Endothelial cell of umbilical vein (primary cell): ENCODE data around the gene ARHGAP22. TPM values are rescaled to one million over a fixed set of nuclear protein-coding genes. Genes with fewer than 3 reads are reported as not detected.
A peak's percentile ranks its signal among the peaks of the same experiment; 100 is the strongest.

Source experiments
- BruUV-seq: library from RNA; stranded (reverse); fragments of 400-500 nt; replicated peaks from 2 replicates; lab custom pipeline; 2021; lab: Mats Ljungman, UMichigan
- CTCF ChIA-PET: fragments of 300-600, 350-600 bp; sonication (Branson Sonifier 250); formaldehyde crosslinking; loops from one replicate; lab custom pipeline; 2021; ENCODE audit warnings: antibody characterized with exemption, inconsistent platforms; lab: Charles Lee
- POLR2A ChIA-PET: fragments of 300-600, 350-600 bp; sonication (Branson Sonifier 250); formaldehyde crosslinking; loops from one replicate; lab custom pipeline; 2021; ENCODE audit warnings: antibody characterized with exemption, inconsistent platforms; lab: Charles Lee
- DNase-seq: peaks from one replicate; pipeline ENCODE4 v3.0.0-alpha.2; 2011; ENCODE audit warnings: low read depth, low spot score
- FAIRE-seq: peaks from 2 replicates; lab custom pipeline; 2011; peaks lifted over from hg19 to GRCh38; lab: Jason Lieb, UNC
- H2AFZ ChIP-seq: 2 replicates; pipeline ENCODE4 v1.6.0; 2012; ENCODE audit warnings: low read depth, low read length, control low read depth, inconsistent platforms
- H3K27ac ChIP-seq: 2 replicates; pipeline ENCODE4 v1.5.1; 2011; ENCODE audit warnings: low read depth, mild to moderate bottlenecking, control low read depth, low read length, moderate library complexity; ENCODE audit not compliant: insufficient read depth
- H3K27me3 ChIP-seq, 2 experiments: 2 replicates each; pipeline versions ENCODE4 v1.6.0 to v1.6.1; 2011; ENCODE audit warnings: low read length in 2 of 2, mixed read lengths in 1 of 2; ENCODE audit not compliant: control insufficient read depth in 2 of 2, insufficient read depth in 2 of 2
- H3K36me3 ChIP-seq, 2 experiments: 2 replicates in 1 of 2; 3 replicates in 1 of 2; pipeline ENCODE4 v1.5.1; 2011; ENCODE audit warnings: low read length in 2 of 2, mild to moderate bottlenecking in 1 of 2, moderate library complexity in 1 of 2; ENCODE audit not compliant: control insufficient read depth in 2 of 2, insufficient read depth in 2 of 2; ENCODE audit errors: extremely low read depth in 1 of 2
- H3K4me1 ChIP-seq: 3 replicates; pipeline ENCODE4 v1.5.1; 2011; ENCODE audit warnings: mild to moderate bottlenecking, low read length; ENCODE audit not compliant: control insufficient read depth, insufficient read depth; ENCODE audit errors: extremely low read depth
- H3K4me2 ChIP-seq: 2 replicates; pipeline ENCODE4 v1.6.1; 2011; ENCODE audit warnings: low read length, control low read depth, mixed read lengths; ENCODE audit not compliant: insufficient read depth
- H3K4me3 ChIP-seq, 3 experiments: fragments of 200-600 bp in 1 of 3; sonication (generic), shearing (Covaris generic) in 1 of 3; replicated peaks in 1 of 3; 2 replicates each; pipeline ENCODE4 v1.5.1; 2011 to 2016; ENCODE audit warnings: control low read depth in 3 of 3, low read length in 3 of 3, mild to moderate bottlenecking in 2 of 3, inconsistent platforms in 1 of 3, low read depth in 1 of 3, moderate library complexity in 1 of 3; ENCODE audit not compliant: insufficient read depth in 1 of 3
- H3K79me2 ChIP-seq: 2 replicates; pipeline ENCODE4 v1.6.0; 2012; ENCODE audit warnings: low read length, inconsistent platforms; ENCODE audit not compliant: control insufficient read depth, insufficient read depth
- H3K9ac ChIP-seq: replicated peaks from 2 replicates; pipeline ENCODE3; 2011; ENCODE audit warnings: low read length, control low read depth; ENCODE audit not compliant: insufficient read depth; ENCODE audit errors: extremely low read depth
- H3K9me1 ChIP-seq: replicated peaks from 3 replicates; pipeline ENCODE4 v1.6.0; 2011; ENCODE audit warnings: mild to moderate bottlenecking, low read length; ENCODE audit not compliant: control insufficient read depth, insufficient read depth; ENCODE audit errors: extremely low read depth
- H3K9me3 ChIP-seq: replicated peaks from 2 replicates; pipeline ENCODE4 v1.5.1; 2012; ENCODE audit warnings: low read length, inconsistent platforms; ENCODE audit not compliant: control insufficient read depth, insufficient read depth
- H4K20me1 ChIP-seq: replicated peaks from 2 replicates; pipeline ENCODE3; 2011; ENCODE audit warnings: mild to moderate bottlenecking, low read length; ENCODE audit not compliant: control insufficient read depth, insufficient read depth; ENCODE audit errors: extremely low read depth
- CTCF ChIP-seq, 2 donors: IDR thresholded peaks; 1 replicate in 1 of 2; 2 replicates in 1 of 2; pipeline ENCODE4 v1.5.1; 2011; ENCODE audit warnings: low read length in 2 of 2, mild to moderate bottlenecking in 2 of 2, moderate library complexity in 2 of 2, control low read depth in 1 of 2, inconsistent platforms in 1 of 2, low read depth in 1 of 2; ENCODE audit not compliant: insufficient read depth in 1 of 2; ENCODE audit errors: extremely low read depth in 1 of 2
- EZH2 ChIP-seq: IDR thresholded peaks from 2 replicates; pipeline ENCODE4 v1.6.1; 2012; ENCODE audit warnings: borderline replicate concordance, low read depth, mild to moderate bottlenecking, moderate library complexity, low read length, inconsistent platforms; ENCODE audit not compliant: severe bottlenecking
- FOS ChIP-seq: IDR thresholded peaks from 2 replicates; pipeline ENCODE4 v1.6.1; 2011; ENCODE audit warnings: mild to moderate bottlenecking, low read length, moderate library complexity, borderline replicate concordance; ENCODE audit not compliant: insufficient read depth
- GATA2 ChIP-seq: IDR thresholded peaks from 2 replicates; pipeline ENCODE4 v1.7.0; 2011; ENCODE audit warnings: low read depth, mild to moderate bottlenecking, moderate library complexity, mixed read lengths, low read length; ENCODE audit not compliant: insufficient read length, insufficient read depth
- JUN ChIP-seq: IDR thresholded peaks from 2 replicates; pipeline ENCODE4 v1.6.1; 2011; ENCODE audit warnings: borderline replicate concordance, low read depth; ENCODE audit not compliant: insufficient read length, insufficient read depth
- MAX ChIP-seq: IDR thresholded peaks from 2 replicates; pipeline ENCODE4 v1.6.1; 2011; ENCODE audit not compliant: insufficient read depth, insufficient read length
- POLR2AphosphoS5 ChIP-seq: IDR thresholded peaks from 2 replicates; pipeline ENCODE4 v1.6.1; 2012; ENCODE audit warnings: low read depth, mild to moderate bottlenecking, control low read depth, low read length, moderate library complexity; ENCODE audit not compliant: insufficient read depth
- dilution Hi-C: fragments of 300-500 bp; cut with MboI; formaldehyde crosslinking; loops from one replicate; pipeline ENCODE4 v1.15.0; 2019; ENCODE audit warnings: low sequenced_read_pairs; ENCODE audit not compliant: extremely low pct_ligation_motif_present
- intact Hi-C: fragments of 100-400 bp; cut with micrococcal nuclease; formaldehyde crosslinking; loops from one replicate; pipeline ENCODE4 v1.10.0; 2022
- polyA plus RNA-seq, 4 experiments: library from polyadenylated mRNA; depleted of rRNA in 3 of 4; stranded (reverse) in 3 of 4; unstranded in 1 of 4; fragments of >200 nt; gene quantifications; 2 replicates each; pipeline versions ENCODE4 v1.2.1 to v1.2.3, GENCODE V29; 2011 to 2012; ENCODE audit warnings: missing spikeins in 1 of 4
- total RNA-seq: library from RNA; stranded (reverse); gene quantifications from 2 replicates; pipeline ENCODE4 v1.2.3, GENCODE V29; 2021

ARHGAP22 gene
- total and polyA plus RNA-seq, 2 donors (not counting 3 experiments of a cell fraction or from before 2014, with no cell fraction given) = 8.6 to 50.3 TPM

GRCh38 chr10:48640326-48640725 is 35.5 kb upstream of the ARHGAP22 start:
- Histone ChIP-seq H3K4me3 (no peak overlapping the region), H3K36me3 (no peaks in the 10 kb centered on the region), H2AFZ (no peak overlapping the region), H4K20me1 (no peaks in the 10 kb centered on the region), H3K27ac (peak overlapping the region; percentile 10), H3K9me3 (no peaks in the 10 kb centered on the region), H3K4me2 (peak overlapping the region; percentile 73), H3K79me2 (peaks cover 2% of the 10 kb centered on the region), H3K9me1 (no peaks in the 10 kb centered on the region), H3K27me3 (no peaks in the 10 kb centered on the region), H3K4me1 (peaks cover 13% of the 10 kb centered on the region), H3K9ac (no peak overlapping the region)
- no peak for TF ChIP-seq POLR2AphosphoS5
- no peak for TF ChIP-seq GATA2
- no peak for FAIRE-seq
- ChIA-PET CTCF (interaction anchor here (0.8 to 3.1 kb wide), 5 partner anchors 10 to 116 kb away, joined by 3 to 12 read pairs (median 4); no protein-coding TSS in a partner anchor), POLR2A (no interaction called here)
- intact Hi-C loops (no loop called here), dilution Hi-C loops (no loop called here)
- peak; percentile 7 for DNase-seq
- BruUV-seq = no TSS peak

- CTCF ChIA-PET = interaction anchor here (0.8 to 3.1 kb wide), 7 partner anchors 11 to 276 kb away, joined by 3 to 12 read pairs (median 4); no protein-coding TSS in a partner anchor
- POLR2A ChIA-PET = no interaction called here
- no peak overlapping the region for H3K9ac ChIP-seq
- no peak for DNase-seq
- peak overlapping the region; percentile 73 for H3K4me2 ChIP-seq
- H3K9me3 ChIP-seq = no peaks in the 10 kb centered on the region
- dilution Hi-C loops (no loop called here), intact Hi-C loops (no loop called here)
- peak overlapping the region; percentile 10 for H3K27ac ChIP-seq
- TF ChIP-seq FOS (peak; percentile 62), JUN (peak; percentile 48), GATA2 (no peak), EZH2 (no peak), MAX (no peak), CTCF (IDR thresholded peaks at IDR 0.05; ENCODE audit: extremely low read depth in 1 of 2, insufficient read depth in 1 of 2, low read depth in 1 of 2, low read length in 2 of 2) (no peak)
- BruUV-seq = no TSS peak
- no peaks in the 10 kb centered on the region for H3K27me3 ChIP-seq
- FAIRE-seq = peak; percentile 43
- peak overlapping the region; percentile 24 for H2AFZ ChIP-seq
- peaks cover 13% of the 10 kb centered on the region for H3K4me1 ChIP-seq
- no peak overlapping the region for H3K4me3 ChIP-seq
- H4K20me1 ChIP-seq = no peaks in the 10 kb centered on the region
- H3K9me1 ChIP-seq = no peaks in the 10 kb centered on the region
- H3K36me3 ChIP-seq = no peaks in the 10 kb centered on the region
- H3K79me2 ChIP-seq = peaks cover 2% of the 10 kb centered on the region
Measured at GRCh38 chr10:48639632-48640031, 34.8 kb upstream of the ARHGAP22 start.
